GM23338 (cell line): ENCODE measurements around the gene SESN1. TPM values are rescaled to one million over a fixed set of nuclear protein-coding genes. Genes with fewer than 3 reads are reported as not detected.

Experiments
- CREB1 ChIP-seq: fragments of 250-450 bp; sonication (Bioruptor Pico); IDR thresholded peaks from 2 replicates; pipeline ENCODE4 v1.5.0; 2020; ENCODE audit warnings: low read depth, mild to moderate bottlenecking, moderate library complexity
- EZH2phosphoT487 ChIP-seq: fragments of 200-600 bp; sonication (generic); IDR thresholded peaks from one replicate; pipeline ENCODE4 v1.8.1; 2018; ENCODE audit warnings: antibody characterized with exemption; ENCODE audit not compliant: unreplicated experiment
- ZNF114 ChIP-seq: fragments of 250-450 bp; sonication (Bioruptor Pico); IDR thresholded peaks from 2 replicates; pipeline ENCODE4 v1.5.0; 2020; ENCODE audit warnings: mild to moderate bottlenecking, moderate library complexity
- ZNF331 ChIP-seq: fragments of 250-450 bp; sonication (Bioruptor Pico); IDR thresholded peaks from 2 replicates; pipeline ENCODE4 v1.5.0; 2020; ENCODE audit warnings: low read depth, mild to moderate bottlenecking, moderate library complexity
- polyA plus RNA-seq: library from polyadenylated mRNA; unstranded; fragments of >200 nt; fragmentation: Nextera tagmentation; extraction: Ambion mirVana; gene quantifications from 2 replicates; pipeline ENCODE4 v1.2.1, GENCODE V29; 2016
- total RNA-seq: library from RNA; depleted of rRNA; stranded (reverse); fragments of >200 nt; shearing (Covaris generic); gene quantifications from 2 replicates; pipeline ENCODE4 v1.2.3, GENCODE V29; 2014
- TF ChIP-seq, protein P1 (sequence below): fragments of 250-450 bp; sonication (Bioruptor Pico); IDR thresholded peaks from 2 replicates; pipeline ENCODE4 v1.5.0; 2020; ENCODE audit warnings: mild to moderate bottlenecking, moderate library complexity
- TF ChIP-seq, protein P2 (sequence below): IDR thresholded peaks from 2 replicates; pipeline ENCODE4 v1.6.1; 2016; ENCODE audit warnings: antibody characterized with exemption
- TF ChIP-seq, protein P3 (sequence below), 2 experiments: fragments of 200-600 bp in 1 of 2; sonication (generic) in 1 of 2; conservative IDR thresholded peaks; 2 replicates each; pipeline versions ENCODE4 v1.5.1 to v1.6.1; 2016 to 2017; ENCODE audit warnings: antibody characterized with exemption in 2 of 2, low read depth in 2 of 2, mild to moderate bottlenecking in 2 of 2, moderate library complexity in 1 of 2

The SESN1 gene
- total and polyA plus RNA-seq, 2 experiments from 2014 or later = 26.2 to 36.4 TPM

DNA sequence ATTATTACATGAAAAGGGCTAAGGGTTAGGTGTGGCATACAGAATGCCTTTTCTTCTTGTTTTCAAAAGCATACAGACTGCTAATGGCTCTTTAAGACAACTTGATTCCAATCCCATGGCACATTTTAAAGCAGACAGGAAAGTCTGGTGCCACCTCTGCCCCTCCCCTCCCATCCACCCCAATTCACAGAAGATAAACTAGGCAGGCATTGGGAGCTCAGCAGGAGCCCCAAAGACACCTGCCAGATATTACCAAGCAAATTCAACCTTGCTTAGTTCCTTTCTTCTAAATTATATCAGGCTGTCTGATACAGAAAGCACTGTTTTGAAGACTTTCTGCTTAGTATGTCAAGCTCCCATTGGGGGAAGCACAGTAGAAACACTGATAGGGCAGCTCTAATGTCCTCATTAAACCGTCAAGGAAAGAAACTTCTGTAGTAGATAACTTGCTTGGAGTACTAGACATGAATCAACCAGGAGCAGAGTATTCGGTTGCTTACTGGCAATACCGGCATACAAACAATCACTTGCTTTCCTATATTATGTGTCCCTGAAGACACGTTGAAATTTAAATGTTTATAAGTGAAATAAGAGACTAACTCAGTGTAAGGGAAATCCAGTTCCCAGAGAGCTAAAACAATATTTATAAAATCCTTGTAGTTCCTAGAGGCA, 13.0 kb downstream of the SESN1 start (continued):
- TF ChIP-seq, protein P1, sequence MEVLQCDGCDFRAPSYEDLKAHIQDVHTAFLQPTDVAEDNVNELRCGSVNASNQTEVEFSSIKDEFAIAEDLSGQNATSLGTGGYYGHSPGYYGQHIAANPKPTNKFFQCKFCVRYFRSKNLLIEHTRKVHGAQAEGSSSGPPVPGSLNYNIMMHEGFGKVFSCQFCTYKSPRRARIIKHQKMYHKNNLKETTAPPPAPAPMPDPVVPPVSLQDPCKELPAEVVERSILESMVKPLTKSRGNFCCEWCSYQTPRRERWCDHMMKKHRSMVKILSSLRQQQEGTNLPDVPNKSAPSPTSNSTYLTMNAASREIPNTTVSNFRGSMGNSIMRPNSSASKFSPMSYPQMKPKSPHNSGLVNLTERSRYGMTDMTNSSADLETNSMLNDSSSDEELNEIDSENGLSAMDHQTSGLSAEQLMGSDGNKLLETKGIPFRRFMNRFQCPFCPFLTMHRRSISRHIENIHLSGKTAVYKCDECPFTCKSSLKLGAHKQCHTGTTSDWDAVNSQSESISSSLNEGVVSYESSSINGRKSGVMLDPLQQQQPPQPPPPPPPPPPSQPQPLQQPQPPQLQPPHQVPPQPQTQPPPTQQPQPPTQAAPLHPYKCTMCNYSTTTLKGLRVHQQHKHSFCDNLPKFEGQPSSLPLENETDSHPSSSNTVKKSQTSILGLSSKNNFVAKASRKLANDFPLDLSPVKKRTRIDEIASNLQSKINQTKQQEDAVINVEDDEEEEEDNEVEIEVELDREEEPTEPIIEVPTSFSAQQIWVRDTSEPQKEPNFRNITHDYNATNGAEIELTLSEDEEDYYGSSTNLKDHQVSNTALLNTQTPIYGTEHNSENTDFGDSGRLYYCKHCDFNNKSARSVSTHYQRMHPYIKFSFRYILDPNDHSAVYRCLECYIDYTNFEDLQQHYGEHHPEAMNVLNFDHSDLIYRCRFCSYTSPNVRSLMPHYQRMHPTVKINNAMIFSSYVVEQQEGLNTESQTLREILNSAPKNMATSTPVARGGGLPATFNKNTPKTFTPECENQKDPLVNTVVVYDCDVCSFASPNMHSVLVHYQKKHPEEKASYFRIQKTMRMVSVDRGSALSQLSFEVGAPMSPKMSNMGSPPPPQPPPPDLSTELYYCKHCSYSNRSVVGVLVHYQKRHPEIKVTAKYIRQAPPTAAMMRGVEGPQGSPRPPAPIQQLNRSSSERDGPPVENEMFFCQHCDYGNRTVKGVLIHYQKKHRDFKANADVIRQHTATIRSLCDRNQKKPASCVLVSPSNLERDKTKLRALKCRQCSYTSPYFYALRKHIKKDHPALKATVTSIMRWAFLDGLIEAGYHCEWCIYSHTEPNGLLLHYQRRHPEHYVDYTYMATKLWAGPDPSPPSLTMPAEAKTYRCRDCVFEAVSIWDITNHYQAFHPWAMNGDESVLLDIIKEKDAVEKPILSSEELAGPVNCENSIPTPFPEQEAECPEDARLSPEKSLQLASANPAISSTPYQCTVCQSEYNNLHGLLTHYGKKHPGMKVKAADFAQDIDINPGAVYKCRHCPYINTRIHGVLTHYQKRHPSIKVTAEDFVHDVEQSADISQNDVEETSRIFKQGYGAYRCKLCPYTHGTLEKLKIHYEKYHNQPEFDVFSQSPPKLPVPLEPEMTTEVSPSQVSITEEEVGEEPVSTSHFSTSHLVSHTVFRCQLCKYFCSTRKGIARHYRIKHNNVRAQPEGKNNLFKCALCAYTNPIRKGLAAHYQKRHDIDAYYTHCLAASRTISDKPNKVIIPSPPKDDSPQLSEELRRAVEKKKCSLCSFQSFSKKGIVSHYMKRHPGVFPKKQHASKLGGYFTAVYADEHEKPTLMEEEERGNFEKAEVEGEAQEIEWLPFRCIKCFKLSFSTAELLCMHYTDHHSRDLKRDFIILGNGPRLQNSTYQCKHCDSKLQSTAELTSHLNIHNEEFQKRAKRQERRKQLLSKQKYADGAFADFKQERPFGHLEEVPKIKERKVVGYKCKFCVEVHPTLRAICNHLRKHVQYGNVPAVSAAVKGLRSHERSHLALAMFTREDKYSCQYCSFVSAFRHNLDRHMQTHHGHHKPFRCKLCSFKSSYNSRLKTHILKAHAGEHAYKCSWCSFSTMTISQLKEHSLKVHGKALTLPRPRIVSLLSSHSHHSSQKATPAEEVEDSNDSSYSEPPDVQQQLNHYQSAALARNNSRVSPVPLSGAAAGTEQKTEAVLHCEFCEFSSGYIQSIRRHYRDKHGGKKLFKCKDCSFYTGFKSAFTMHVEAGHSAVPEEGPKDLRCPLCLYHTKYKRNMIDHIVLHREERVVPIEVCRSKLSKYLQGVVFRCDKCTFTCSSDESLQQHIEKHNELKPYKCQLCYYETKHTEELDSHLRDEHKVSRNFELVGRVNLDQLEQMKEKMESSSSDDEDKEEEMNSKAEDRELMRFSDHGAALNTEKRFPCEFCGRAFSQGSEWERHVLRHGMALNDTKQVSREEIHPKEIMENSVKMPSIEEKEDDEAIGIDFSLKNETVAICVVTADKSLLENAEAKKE (CRISPR knock-in tag) = no peak
- TF ChIP-seq ZNF114 = no peak
- no peak for TF ChIP-seq EZH2phosphoT487
- TF ChIP-seq ZNF331 (CRISPR knock-in tag) = no peak
- TF ChIP-seq, protein P2, sequence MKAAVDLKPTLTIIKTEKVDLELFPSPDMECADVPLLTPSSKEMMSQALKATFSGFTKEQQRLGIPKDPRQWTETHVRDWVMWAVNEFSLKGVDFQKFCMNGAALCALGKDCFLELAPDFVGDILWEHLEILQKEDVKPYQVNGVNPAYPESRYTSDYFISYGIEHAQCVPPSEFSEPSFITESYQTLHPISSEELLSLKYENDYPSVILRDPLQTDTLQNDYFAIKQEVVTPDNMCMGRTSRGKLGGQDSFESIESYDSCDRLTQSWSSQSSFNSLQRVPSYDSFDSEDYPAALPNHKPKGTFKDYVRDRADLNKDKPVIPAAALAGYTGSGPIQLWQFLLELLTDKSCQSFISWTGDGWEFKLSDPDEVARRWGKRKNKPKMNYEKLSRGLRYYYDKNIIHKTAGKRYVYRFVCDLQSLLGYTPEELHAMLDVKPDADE = no peak
- TF ChIP-seq, protein P3, sequence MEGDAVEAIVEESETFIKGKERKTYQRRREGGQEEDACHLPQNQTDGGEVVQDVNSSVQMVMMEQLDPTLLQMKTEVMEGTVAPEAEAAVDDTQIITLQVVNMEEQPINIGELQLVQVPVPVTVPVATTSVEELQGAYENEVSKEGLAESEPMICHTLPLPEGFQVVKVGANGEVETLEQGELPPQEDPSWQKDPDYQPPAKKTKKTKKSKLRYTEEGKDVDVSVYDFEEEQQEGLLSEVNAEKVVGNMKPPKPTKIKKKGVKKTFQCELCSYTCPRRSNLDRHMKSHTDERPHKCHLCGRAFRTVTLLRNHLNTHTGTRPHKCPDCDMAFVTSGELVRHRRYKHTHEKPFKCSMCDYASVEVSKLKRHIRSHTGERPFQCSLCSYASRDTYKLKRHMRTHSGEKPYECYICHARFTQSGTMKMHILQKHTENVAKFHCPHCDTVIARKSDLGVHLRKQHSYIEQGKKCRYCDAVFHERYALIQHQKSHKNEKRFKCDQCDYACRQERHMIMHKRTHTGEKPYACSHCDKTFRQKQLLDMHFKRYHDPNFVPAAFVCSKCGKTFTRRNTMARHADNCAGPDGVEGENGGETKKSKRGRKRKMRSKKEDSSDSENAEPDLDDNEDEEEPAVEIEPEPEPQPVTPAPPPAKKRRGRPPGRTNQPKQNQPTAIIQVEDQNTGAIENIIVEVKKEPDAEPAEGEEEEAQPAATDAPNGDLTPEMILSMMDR (conservative IDR thresholded peaks at IDR 0.05; ENCODE audit: low read depth in 2 of 2) = no peak
- TF ChIP-seq CREB1 (CRISPR knock-in tag) = no peak
